NCI-H2227 (cell line): ENCODE results near the gene AUTS2.
"Not testable (repeated sequence)": the region's sequence is repeated elsewhere in the genome, so short reads cannot be mapped to it uniquely, and the experiment has no call there.

ENCODE experiments used
- DNase-seq: peaks from one replicate; lab custom pipeline; 2025; ENCODE audit not compliant: unreplicated experiment; lab: John Stamatoyannopoulos, UW

AUTS2 gene

DNA sequence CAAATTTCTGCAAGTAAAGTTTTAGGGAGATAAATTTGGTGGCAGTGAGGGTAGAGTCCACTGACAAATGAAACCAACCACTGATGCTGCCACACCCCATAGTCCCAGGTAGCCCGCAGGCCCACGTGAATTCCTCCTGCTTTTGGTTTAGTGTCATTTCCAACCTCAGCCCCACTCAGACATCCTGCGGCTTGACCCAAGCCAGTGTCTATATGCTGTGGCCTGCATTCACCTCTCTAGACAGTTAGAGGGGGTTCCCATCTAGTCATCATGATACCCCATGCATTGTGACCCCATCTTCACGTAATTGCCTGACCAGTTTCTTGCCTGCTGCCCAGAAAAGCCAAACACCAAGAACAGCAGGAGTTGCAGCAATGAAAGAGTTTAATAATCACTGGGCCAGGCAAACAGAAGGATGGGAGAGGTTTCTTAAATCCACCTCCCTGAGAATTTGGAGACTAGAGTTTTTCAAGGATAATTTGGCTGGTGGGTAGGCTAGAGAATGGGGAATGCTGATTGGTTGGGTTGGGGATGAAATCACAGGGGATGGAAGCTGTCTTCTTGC is 1201.6 kb downstream of the AUTS2 start:
- no peak for DNase-seq

DNA sequence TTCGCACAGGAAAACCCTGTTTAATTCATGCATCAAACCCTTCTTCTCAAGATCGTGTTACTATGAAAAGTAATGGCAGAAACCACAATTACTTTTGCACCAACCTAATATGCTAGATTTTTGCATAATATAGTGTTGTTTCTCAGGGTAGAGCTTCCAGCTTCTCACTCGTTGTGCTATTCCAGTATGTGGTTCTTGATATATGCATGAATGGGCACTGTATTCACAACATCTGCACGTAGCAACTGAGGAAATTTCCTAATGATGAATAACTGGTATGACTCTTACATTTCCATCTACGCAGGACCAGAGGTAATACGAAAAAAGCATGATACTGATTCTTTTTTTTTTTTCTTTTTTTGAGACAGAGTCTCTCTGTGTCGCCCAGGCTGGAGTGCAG is 1207.1 kb downstream of the AUTS2 start:
- DNase-seq, result no peak

DNA sequence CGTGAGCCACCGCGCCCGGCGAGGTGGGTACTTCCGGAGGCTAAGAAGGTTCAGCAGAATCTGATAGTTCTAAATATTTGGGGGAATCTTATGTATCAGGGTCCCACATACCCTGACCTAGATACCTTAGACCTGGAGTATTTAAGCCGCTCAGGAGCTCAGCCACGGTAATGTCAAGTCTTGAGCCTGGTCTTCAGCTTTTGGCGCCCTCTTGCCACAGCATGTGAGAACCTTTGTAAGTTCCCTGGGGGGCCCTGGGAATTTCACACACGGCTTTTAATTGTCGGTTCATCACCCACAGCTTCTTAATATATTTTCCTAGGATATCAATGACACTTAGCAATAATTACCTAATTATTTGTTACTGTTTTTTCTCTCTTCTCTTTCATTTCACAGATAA is 1209.4 kb downstream of the AUTS2 start:
- DNase-seq, result no peak

DNA sequence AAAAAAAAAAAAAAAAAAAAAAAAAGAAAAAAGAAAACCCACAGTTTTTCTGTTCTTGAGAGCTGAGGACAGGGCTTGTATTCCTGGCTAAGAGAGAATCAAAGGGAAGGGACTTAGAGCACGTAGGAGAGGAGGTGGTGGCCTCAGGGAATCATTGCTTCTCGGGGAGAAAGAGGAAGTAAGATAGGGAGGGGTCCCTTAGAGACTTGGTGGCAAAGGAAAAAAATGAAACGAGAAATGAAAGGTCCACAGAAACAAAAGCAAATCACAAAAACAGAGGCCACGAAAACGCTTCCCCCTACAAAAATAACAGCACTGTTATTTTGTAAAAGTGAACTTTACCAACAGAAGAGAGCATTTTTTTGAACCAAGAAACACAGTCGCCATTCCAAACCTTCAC is 1210.6 kb downstream of the AUTS2 start:
- DNase-seq, result no peak

DNA sequence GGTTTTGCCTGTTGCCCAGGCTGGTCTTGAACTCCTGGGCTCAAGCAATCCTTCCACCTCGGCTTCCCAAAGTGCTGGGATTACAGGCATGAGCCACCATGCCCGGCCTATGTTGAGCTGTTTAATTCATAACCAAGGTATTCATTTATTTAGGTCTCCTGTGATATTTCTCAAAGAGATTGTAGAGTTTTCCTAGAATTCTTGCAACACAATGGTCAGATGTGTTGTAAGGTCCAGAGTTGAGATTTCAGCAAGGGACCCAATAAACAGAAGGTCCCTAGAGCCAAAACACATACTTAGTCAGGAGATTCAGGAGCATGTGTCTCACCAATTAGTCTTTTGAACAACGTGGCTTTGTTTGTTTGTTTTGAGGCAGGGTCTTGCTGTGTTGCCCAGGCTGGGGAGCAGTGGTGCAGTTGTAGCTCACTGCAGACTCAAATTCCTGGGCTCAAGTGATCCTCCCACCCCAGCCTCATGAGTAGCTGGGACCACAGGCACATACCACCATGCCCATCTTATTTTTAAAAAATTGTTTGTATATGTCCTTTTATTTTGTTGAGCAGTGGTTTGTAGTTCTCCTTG is 1212.4 kb downstream of the AUTS2 start:
- no peak for DNase-seq

DNA sequence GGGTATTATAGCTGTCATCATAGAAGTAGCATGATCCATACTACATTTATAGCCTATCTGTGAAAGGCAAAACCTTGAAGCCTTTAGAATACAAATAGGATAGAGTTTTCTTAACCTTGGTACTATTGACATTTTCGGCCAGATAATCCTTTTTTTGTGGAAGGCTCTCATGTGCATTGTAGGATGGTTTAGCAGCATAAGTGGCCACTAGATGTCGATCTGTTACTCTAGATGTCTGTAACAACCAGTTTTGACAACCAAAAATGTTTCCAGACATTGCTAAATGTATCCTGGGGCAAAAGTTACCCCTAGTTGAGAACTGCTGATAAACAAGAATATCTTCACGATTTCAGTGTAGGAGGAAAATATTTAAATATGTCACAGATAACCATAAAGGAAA is 1214.2 kb downstream of the AUTS2 start:
- no peak for DNase-seq

DNA sequence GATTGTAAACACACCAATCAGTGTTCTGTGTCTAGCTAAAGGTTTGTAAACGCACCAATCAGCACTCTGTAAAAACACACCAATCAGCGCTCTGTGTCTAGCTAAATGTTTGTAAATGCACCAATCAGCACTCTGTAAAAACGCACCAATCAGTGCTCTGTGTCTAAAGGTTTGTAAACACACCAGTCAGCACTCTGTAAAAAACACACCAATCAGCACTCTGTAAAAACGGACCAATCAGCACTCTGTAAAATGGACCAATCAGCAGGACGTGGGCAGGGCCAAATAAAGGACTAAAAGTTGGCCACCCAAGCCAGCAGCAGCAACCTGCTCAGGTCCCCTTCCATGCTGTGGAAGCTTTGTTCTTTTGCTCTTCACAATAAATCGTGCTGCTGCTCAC is 1224.2 kb downstream of the AUTS2 start:
- DNase-seq, result not testable (repeated sequence)

DNA sequence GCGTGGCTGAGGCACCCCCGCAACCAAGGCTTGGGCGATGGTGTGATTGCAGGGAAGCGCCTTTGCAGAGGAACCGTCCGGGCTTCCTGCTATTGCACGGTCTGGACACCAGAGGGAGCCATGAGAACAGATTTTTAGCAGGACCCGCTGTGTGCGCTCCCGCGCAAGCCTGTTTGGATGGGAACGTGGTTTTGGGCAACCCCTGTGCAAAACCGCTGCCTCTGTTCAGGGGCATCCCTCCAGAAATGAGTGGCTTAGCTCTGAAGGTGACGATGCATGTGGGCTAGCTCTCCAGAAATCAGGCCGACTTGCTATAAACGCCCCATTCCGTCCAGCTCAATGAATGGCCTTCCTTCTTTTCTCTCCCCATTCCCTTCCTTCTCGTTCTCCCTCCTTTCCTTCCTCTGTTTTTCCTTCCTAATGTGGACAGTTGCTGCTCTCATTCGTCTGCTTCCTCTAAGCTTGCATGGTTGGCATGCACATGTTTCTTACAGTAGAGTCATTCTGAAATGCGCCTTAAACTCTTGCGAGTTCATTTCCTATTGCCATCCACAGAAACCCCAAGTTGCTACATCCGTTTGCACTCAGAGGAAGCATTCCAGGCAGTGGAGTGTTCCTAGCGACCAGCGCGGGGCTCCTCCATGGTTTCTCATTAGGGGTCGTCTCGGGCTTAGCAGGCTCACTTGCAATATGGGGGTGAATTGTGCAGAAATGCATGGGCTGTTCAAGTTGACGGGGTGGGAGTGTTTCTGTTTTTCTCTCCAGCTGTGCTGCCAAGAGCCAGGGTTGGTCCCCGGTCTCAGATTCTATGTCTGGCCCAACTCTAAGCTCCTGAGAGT is 1231.2 kb downstream of the AUTS2 start:
- peak; percentile 77 for DNase-seq

DNA sequence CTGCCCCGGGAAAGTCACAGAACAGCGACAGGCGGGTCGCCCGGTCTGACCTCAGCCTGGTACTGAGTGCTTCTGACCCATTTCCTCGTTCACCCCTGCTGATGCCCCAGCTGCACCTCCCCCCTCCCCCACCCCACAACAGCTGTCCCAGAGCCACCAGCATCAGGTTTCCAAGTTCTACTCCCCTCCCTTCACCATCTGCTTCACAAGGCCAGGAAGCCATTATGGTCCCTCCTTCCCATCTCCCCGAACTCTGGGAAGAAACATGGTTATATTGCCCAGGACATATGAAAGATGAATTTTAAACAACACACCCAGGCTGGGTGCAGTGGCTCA is 1231.8 kb downstream of the AUTS2 start:
- no peak for DNase-seq

DNA sequence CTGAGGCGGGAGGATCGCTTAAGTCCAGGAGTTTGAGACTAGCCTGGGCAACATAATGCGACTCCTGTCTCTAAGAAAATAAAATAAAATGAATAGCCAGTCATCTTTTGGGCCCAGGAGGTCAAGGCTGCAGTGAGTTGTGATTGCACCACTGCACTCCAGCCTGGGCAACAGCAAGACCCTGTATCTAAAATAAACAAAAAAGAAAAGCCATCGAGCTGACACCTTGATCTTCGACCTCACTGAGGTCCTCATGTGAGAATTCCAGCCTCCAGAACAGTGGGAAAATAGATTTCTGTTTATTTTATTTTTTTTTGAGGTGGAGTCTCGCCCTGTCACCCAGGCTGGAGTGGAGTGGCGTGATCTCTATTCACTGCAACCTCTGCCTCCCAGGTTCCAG is 1232.2 kb downstream of the AUTS2 start:
- no peak for DNase-seq

DNA sequence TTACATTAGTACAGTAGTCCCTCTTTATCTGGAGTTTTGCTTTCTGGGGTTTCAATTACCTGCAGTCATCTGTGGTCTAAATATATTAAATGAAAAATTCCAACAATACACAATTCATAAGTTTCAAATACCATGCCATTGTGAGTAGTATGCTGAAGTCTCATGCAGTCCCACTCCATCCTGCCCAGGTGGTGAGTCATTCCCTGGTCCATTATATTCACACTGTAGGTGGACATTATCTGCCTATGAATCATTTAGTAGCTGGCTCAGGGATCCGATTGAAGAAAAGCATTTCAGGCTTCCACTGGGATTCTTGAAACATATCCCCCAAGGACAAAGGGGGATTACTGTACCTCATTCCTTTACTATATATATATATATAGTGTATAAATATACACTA is 1235.5 kb downstream of the AUTS2 start:
- DNase-seq, result no peak

DNA sequence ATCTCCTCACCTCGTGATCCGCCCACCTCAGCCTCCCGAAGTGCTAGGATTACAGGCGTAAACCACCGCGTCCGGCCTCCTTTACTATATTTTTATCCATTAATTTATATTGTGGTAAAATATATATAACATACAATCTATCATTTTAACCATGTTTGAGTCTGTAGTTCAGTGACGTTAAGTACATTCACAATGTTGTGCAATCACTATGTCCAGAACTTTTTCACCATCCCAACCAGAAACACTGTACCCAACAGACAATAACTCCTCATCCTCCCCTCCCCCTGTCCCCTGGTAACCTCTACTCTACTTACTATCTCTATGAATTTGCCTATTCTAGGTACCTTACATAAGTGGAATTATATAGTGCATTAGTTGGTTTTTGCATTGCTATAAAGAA is 1236.1 kb downstream of the AUTS2 start:
- DNase-seq, result no peak

DNA sequence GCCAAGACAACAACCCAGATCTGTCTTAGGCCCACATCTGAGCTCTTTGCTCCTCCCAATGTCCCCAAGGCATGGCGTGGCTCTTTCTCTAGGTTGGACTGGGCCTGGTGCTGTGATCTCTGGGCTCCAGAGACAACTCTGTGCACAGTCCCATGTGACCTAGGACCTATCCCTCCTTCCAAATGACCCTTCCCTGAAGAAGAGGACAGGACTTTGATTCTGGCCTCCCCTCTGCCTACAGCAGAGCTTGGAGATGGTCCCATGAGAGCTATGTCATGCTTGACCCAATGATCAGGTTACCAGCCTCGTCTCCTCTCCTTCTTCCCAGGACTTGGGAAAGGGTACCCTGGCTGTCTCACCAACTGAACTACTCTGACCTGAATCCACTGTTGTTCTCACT is 1237.4 kb downstream of the AUTS2 start:
- no peak for DNase-seq

DNA sequence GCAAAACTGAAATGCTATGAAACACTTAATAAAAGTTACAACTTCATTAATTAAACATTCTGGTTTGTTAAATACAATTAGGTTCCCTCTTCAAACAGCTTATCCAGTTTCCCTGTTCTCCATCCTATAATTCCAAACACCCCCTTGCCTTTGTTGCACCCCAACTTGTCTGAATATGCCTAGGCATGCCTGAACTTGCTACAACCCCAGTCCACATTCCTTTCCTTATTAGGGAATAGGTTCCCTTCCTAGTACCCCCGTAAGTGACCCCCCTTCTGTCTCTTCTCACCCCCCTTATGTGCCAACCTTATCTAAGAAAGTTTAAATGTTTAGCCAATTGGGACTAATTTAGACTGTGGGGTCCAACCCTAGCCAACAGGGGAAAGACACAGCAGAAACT is 1238.0 kb downstream of the AUTS2 start:
- DNase-seq, result no peak

DNA sequence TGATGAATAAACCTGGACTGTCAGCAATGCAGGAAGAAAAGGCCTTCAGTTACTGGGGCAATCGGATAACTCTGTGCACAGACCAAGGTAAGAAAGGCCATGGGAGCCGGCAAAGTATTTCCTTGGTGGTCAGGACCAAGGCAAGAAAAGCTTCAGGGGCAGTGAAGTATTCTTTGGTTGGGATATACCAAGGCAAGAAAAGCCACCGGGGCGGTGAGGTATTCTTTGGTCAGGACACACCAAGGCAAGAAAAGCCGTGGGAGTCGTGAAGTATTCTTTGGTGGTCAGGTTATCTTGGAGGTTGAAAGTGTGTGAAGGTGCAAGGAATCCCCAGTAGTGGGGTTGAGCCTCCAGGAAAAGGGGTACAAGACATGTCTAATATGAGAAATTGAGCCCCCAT is 1238.7 kb downstream of the AUTS2 start:
- DNase-seq, result no peak

DNA sequence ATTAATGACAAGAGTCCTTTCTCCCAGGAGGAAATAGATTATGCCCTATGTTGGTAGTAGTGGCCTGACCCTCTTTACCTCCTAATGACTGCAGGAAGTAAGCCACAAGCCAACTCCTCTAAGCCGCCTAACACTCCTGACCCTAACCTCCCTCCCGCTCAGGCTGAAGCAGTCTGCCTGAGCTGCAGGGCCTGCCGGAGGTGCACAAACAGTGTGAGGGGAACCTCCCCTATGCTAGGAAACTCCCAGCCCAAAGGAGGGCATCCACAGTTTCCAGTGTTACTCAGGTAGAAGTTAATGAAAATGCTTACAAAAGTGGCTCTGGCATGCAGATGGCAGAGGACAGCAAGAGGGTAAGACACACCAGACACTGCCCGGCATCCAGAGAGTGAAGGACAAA is 1239.3 kb downstream of the AUTS2 start:
- no peak for DNase-seq

DNA sequence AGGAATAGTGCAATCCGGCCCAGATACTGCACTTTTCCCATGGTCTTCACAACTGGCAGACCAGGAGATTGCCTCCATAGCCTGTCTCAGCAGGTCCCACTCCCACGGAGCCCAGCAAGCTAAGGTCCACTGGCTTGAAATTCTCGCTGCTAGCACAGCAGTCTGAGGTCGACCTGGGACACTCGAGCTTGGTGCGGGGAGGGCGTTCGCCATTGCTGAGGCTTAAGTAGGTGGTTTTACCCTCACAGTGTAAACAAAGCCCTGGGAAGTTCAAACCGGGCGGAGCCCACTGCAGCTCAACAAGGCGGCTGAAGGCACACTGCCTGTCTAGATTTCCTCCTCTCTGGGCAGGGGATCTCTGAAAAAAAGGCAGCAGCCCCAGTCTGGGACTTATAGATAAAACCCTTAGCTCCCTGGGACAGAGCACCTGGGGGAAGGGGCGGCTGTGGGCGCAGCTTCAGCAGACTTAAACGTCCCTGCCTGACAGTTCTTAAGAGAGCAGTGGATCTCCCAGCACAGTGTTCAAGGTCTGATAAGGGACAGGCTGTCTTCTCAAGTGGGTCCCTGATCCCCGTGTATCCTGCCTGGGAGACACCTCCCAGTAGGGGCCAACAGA is 1240.1 kb downstream of the AUTS2 start:
- DNase-seq, result no peak
